Liver (tissue), 3 donors: Measurements from ENCODE around the gene LGALS13.

Source experiments
- FOXA1 ChIP-seq: IDR thresholded peaks from 2 replicates; pipeline ENCODE4 v1.6.1; 2016; ENCODE audit warnings: antibody characterized with exemption
- GABPA ChIP-seq, 2 donors: IDR thresholded peaks in 1 of 2; conservative IDR thresholded peaks in 1 of 2; 2 replicates each; pipeline ENCODE4 v1.6.1; 2016; ENCODE audit warnings: antibody characterized with exemption in 2 of 2, mild to moderate bottlenecking in 1 of 2, moderate library complexity in 1 of 2
- JUND ChIP-seq, 2 donors: IDR thresholded peaks; 2 replicates each; pipeline ENCODE4 v1.6.1; 2016; ENCODE audit warnings: antibody characterized with exemption in 2 of 2
- MAX ChIP-seq: IDR thresholded peaks from 2 replicates; pipeline ENCODE4 v1.6.1; 2016; ENCODE audit warnings: antibody characterized with exemption
- REST ChIP-seq: IDR thresholded peaks from 2 replicates; pipeline ENCODE4 v1.6.1; 2016; ENCODE audit warnings: antibody characterized with exemption, mild to moderate bottlenecking
- SP1 ChIP-seq: IDR thresholded peaks from 2 replicates; pipeline ENCODE4 v1.6.1; 2018; ENCODE audit warnings: antibody characterized with exemption, mild to moderate bottlenecking
- TAF1 ChIP-seq: conservative IDR thresholded peaks from 2 replicates; pipeline ENCODE4 v1.6.1; 2016; ENCODE audit warnings: antibody characterized with exemption, mild to moderate bottlenecking
- YY1 ChIP-seq: IDR thresholded peaks from 2 replicates; pipeline ENCODE4 v1.6.1; 2016; ENCODE audit warnings: antibody characterized with exemption, mild to moderate bottlenecking
- TF ChIP-seq, protein P1 (sequence below): fragments of 150-350 bp; IDR thresholded peaks from 2 replicates; pipeline ENCODE4 v1.5.1; 2017; ENCODE audit warnings: improper control_type of control experiment, low read depth, low read length; ENCODE audit not compliant: missing input control
- TF ChIP-seq, protein P2 (sequence below): IDR thresholded peaks from 2 replicates; pipeline ENCODE4 v1.6.1; 2016; ENCODE audit warnings: antibody characterized with exemption
- donor health status: healthy.
- donor health status: healthy.

DNA sequence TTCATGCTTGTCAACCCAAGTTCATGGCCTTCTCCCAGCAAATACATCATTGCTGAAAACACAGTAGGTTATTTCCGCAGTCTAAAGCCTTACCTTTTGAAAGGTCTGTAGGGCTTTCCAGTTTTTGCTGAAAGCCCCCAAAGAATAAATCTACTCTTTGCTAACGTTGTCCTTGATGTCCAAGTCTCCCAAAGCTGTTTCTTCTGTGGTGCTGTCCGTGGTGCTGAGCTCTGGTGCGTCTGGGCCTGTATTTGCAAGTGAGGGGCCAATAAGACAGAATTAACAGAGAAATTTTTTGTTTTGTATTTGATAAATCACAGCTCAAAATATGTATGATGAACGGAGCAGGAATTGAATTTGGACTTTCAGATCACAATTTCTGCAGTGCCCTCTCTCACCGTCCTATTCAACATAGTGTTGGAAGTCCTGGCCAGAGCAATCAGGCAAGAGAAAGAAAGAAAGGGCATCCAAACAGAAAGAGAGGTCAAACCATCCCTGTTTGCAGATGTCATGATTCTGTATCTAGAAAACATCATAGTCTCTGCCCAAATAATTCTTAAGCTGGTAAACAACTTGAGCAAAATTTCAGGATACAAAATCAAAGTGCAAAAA is 43.6 kb downstream of the LGALS13 start:
- TF ChIP-seq MAX (no peak), FOXA1 (no peak), GABPA (IDR thresholded peaks at IDR 0.05 in 1 of 2, conservative IDR thresholded peaks at IDR 0.05 in 1 of 2) (no peak), YY1 (no peak), TAF1 (no peak), REST (peak; percentile 98), SP1 (no peak), JUND (IDR thresholded peaks at IDR 0.05) (no peak)
- TF ChIP-seq, protein P1, sequence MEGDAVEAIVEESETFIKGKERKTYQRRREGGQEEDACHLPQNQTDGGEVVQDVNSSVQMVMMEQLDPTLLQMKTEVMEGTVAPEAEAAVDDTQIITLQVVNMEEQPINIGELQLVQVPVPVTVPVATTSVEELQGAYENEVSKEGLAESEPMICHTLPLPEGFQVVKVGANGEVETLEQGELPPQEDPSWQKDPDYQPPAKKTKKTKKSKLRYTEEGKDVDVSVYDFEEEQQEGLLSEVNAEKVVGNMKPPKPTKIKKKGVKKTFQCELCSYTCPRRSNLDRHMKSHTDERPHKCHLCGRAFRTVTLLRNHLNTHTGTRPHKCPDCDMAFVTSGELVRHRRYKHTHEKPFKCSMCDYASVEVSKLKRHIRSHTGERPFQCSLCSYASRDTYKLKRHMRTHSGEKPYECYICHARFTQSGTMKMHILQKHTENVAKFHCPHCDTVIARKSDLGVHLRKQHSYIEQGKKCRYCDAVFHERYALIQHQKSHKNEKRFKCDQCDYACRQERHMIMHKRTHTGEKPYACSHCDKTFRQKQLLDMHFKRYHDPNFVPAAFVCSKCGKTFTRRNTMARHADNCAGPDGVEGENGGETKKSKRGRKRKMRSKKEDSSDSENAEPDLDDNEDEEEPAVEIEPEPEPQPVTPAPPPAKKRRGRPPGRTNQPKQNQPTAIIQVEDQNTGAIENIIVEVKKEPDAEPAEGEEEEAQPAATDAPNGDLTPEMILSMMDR = no peak
- TF ChIP-seq, protein P2, sequence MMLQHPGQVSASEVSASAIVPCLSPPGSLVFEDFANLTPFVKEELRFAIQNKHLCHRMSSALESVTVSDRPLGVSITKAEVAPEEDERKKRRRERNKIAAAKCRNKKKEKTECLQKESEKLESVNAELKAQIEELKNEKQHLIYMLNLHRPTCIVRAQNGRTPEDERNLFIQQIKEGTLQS = no peak
